Medulla oblongata (tissue), 1 donor: ENCODE results near the gene B9D2.

Source experiments
- DNase-seq: peaks from one replicate; pipeline ENCODE4 v3.0.0-alpha.2; 2015; ENCODE audit errors: extremely low spot score

The B9D2 gene

GRCh38 chr19:41309180-41310032, 54.5 kb downstream of the B9D2 start:
- DNase-seq, result peak; percentile 38

DNA sequence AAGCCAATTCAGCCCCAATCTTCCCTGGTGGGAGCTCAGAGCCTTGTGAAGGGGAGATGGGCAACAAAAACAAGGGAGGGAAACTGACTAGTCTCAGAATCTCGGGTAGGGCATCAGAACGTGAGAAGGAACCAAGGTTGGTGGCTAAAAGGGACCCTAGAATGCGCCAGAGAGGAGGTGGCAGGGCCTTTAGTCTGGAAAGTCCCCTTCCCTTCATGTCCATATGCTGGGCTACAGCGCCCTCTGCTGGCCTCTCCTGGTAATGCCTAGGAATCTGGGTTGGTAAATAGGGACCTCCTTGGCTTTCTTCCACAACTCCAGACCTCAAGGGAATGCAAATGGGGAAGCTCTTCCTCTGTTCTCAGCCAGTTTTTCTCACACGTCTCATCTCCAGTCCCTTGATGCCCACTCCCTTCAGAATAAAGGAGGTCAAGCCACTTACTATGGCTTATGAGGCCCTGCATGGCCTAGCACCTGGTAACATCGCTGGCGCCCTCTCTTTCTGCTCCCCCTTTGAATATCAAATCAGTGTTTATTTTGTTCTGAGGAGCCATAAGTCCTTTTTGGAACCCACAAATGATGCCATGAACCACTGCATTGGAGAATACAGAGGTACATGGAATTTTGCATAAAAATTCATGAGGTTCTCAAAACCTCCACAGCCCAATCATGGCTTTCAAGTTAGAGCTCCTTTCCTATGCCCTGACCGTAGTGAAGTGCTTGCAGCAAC, 55.3 kb downstream of the B9D2 start:
- DNase-seq, result peak; percentile 97

DNA sequence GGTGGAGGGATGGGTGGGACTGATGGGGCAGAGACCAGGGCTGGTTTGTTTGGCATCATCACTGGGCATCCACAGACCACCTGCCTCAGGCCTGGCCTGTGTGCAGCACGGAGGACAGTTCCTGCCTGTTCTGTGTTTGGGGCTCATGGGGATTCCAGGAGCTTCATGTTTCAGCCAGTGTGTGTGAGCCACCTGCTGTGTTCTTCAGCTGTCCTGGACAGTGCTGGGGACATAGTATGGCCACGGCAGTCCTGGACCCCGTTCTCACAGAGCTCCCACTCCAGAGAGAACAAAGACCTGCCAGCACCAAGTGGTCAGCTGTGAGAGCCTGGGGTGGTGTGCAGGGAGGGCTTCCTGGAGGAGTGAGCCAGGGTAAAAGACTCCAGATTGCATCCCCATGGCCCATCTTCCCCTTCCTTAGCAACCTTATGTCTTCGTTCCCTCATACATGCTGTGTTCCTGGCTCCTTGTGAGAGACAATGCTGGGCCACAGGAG, 55.9 kb downstream of the B9D2 start:
- DNase-seq, result no peak

GRCh38 chr19:41307090-41307875, 56.7 kb downstream of the B9D2 start:
- DNase-seq, result no peak

DNA sequence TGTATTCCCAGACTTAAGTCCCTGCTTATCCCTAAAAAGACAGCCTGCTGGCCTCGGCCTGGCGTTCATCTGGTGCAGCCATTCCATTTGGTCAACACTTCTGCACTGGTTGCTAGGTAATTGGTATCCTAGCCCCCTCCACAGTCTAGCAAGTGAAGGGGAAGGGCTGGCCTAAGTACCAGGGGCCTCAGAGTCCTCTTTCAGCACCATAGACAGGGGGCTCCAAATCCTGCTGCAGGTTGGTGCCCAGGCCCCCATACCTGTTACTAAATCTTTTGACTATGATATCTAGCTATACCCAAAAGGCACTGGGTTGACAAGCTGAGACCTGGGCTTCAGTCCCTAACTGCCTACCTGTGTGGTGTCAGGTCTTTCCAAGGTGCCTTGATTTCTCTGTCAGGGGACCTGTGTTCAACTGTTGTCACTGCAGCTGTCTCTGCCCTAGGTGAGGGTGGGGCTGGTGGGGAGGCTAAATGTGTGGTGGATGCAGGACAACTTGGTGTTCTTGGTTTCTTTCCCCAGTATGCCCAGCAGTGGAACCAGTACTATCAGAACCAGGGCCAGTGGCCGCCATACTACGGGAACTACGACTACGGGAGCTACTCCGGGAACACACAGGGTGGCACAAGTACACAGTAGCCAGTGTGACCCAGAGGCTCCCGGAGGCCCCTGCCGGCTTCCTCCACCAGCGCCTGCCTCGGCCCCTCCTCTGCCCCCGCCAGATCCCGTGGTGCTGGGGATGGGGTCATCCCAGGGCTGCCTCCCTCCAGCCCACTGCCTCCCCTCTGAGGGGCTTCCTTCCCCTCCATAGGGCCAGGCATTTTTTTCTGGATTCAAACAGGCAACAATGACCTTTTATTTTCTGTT, 57.8 kb downstream of the B9D2 start:
- DNase-seq, result no peak

- no peak for DNase-seq
These were observed 59.1 kb downstream of the B9D2 start for GRCh38 chr19:41304706-41305483.
